Dendritic cell treated with granulocyte-macrophage colony-stimulating factor and Interleukin-4, amounts not matched to agents 40 ng/mL and 50 ng/mL, for 4 days (primary cell): ENCODE measurements around the gene SUPT6H.

Experiments used
- H3K27ac Mint-ChIP-seq: one replicate; pipeline ENCODE4 v1.8.0; 2022; ENCODE audit warnings: mild to moderate bottlenecking, mixed read lengths
- H3K27me3 Mint-ChIP-seq: one replicate; pipeline ENCODE4 v1.8.0; 2022; ENCODE audit warnings: mild to moderate bottlenecking, mixed read lengths
- H3K36me3 Mint-ChIP-seq: one replicate; pipeline ENCODE4 v1.8.0; 2022; ENCODE audit warnings: low read depth, mixed read lengths
- H3K4me1 Mint-ChIP-seq: one replicate; pipeline ENCODE4 v1.8.0; 2022; ENCODE audit warnings: low read depth, mixed read lengths
- H3K4me3 Mint-ChIP-seq: one replicate; pipeline ENCODE4 v1.8.0; 2022; ENCODE audit warnings: mild to moderate bottlenecking, moderate library complexity, mixed read lengths
- H3K9me3 Mint-ChIP-seq: one replicate; pipeline ENCODE4 v1.8.0; 2022; ENCODE audit warnings: mixed read lengths
- intact Hi-C: fragments of 100-400 bp; cut with micrococcal nuclease; formaldehyde crosslinking; loops from one replicate; pipeline ENCODE4 v1.15.0; 2022

SUPT6H gene

DNA sequence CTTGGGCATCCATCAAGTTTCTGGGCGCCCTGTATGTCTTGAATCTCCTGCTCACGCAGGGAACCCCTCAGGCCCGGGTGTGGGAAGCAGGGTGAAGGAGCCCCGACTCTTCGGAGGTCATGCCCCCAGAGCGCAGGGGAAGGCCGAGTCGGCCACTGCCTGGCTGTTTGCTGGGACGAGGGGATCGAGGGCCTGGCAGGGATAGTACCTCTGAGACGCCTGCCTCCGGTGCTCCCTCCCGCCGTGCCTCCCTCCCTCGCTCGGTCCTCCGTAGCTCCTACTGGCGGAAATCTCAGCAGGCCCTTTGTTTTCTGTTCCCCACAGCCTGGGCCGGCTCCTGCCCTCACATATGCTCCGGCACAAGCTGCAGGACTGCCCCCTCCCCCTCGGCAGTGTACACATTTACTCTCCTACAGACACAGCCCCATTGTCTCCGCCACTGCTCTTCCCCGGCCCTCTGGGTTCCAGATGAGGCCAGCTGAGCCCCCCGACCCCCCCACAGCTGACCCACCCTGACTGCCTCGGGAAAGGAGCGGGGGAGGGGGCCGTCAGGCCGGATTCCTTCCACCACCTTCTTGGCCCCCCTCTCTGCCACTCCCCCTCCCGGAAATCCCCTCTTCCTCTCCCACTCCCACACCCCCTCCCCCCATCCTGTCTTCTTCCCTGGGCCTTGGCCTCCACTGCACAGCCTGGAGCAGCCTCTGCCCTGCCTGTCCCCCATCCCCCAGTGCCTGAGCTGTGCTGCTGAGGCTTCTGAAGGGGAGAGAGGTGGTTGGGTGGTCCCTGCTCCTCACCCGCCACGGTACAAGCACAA, 83.2 kb downstream of the SUPT6H start:
- Mint-ChIP-seq H3K4me3 (peak overlapping the region; percentile 79), H3K4me1 (peaks cover 57% of the 10 kb centered on the region)

DNA sequence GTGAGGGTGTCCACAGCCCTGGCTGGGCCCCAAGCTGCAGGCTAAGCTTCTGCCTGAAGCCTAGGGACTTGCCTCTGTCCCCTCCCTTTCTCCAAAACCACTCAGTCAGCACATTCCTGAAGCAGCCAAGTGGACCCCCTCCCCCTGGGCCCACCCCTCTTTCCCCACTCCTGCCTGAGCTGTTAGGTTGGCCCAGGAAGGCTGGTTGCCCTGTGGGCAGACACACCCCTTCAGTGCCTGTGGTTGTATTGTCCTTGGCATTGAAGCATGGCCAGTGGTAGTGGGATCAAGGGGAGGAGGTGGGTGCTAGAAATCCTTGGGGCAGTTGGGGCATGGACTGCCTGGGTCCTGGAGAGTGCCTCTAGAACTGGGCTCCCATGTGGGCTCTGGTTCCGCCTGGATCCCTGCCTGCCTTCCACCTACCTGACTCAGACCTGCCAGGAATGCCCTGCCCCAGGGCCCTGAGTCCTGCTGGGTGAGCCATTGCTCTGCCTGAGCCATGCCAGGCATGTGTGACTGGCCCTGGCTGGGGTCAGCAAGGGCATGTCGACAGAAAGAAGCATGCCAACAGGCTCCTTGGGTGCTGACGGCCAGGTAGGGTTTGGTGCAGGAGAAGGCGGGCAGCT, 83.9 kb downstream of the SUPT6H start:
- Mint-ChIP-seq H3K27me3 (peaks cover 6% of the 10 kb centered on the region), H3K36me3 (peaks cover 36% of the 10 kb centered on the region), H3K9me3 (no peaks in the 10 kb centered on the region), H3K4me3 (peak overlapping the region; percentile 79), H3K27ac (no peak overlapping the region), H3K4me1 (peaks cover 54% of the 10 kb centered on the region)
- intact Hi-C loops, result no loop called here

More for the DNA sequence above, 83.2 kb downstream of the SUPT6H start:
- peaks cover 9% of the 10 kb centered on the region for H3K27me3 Mint-ChIP-seq
- H3K9me3 Mint-ChIP-seq, result no peaks in the 10 kb centered on the region
- intact Hi-C loops, result no loop called here
- peaks cover 36% of the 10 kb centered on the region for H3K36me3 Mint-ChIP-seq
- peak overlapping the region; percentile 85 for H3K27ac Mint-ChIP-seq

DNA sequence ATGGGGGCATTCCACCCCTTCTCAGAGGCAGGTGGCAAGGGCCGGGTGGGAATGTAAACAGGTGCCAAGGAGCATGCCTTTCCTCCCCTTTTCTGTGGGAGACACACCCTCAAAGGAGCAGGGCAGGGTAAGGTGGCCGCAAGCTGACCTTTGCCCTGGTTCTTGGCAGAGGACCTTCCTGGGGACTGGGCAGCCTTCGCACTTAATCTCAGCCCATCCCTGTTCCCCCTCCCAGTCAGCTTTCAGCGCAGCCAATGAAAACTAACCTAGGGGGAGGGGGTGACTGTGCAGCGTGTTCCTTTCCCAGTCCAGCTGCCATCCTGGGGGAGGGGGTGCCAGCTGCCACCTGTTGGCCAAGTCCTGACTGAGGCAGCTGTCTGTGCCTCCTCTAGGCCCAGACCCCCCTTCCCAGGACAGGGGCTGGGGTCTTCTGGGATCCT, 84.6 kb downstream of the SUPT6H start:
- Mint-ChIP-seq H3K4me3 (no peak overlapping the region), H3K4me1 (peaks cover 46% of the 10 kb centered on the region), H3K27ac (no peak overlapping the region), H3K27me3 (peaks cover 6% of the 10 kb centered on the region), H3K9me3 (no peaks in the 10 kb centered on the region), H3K36me3 (peaks cover 36% of the 10 kb centered on the region)
- intact Hi-C loops, result no loop called here

DNA sequence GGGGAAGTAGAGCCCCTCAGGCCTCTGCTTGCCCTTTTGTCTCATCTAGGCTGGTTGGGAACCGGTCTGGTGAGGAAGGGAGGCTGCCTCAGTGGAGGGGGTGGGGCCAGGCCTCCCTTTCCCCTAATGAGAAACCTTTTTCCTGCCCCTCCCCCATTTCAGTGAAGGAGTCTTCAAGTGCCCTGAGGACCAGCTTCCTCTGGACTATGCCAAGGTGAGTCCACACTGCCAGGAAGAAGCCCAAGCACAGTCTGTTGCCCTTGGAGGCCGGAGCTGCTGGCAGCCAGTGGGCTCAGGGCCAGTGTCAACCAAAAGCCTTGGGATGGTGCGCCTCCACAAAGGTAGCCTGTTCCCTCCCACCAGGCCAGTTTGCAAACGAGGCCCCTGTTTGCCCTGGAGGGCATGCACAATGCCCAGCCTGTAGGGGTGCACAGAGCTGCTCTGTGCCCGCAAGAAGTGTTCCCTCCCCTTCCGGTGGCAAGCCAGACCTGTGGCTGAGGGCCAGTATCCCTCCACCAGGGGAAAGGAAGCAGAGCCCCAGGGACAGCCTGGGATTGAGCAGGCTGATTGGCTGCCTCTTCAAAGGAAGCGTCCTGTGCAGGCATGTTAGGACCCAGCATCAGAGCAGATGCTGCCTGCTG, 85.2 kb downstream of the SUPT6H start:
- intact Hi-C loops, result no loop called here
- H3K4me3 Mint-ChIP-seq, result no peak overlapping the region
- no peak overlapping the region for H3K27ac Mint-ChIP-seq

DNA sequence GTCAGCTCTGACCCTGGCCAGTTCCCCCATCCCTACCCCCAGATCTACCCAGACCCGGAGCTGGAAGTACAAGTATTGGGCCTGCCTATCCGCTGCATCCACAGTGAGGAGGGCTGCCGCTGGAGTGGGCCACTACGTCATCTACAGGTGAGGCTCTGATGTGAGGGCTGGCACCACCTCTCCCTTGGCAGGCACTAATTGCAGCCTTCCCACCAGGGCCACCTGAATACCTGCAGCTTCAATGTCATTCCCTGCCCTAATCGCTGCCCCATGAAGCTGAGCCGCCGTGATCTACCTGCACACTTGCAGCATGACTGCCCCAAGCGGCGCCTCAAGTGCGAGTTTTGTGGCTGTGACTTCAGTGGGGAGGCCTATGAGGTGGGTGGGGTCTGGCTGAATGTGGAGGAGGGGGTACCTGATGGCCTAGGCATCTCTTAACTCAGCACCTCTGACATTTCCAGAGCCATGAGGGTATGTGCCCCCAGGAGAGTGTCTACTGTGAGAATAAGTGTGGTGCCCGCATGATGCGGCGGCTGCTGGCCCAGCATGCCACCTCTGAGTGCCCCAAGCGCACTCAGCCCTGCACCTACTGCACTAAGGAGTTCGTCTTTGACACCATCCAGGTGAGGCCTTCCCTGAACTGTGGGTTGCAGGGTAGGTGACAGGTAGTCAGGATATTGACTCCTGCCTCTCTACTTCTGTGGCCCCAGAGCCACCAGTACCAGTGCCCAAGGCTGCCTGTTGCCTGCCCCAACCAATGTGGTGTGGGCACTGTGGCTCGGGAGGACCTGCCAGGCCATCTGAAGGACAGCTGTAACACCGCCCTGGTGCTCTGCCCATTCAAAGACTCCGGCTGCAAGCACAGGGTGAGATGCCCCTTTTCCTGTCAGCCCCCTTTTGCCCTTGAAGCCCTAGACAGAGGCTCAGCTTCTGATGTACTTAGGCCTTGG, 86.1 kb downstream of the SUPT6H start:
- Mint-ChIP-seq H3K4me3 (no peak overlapping the region), H3K4me1 (peaks cover 32% of the 10 kb centered on the region), H3K27ac (no peak overlapping the region), H3K9me3 (no peaks in the 10 kb centered on the region), H3K36me3 (peaks cover 36% of the 10 kb centered on the region), H3K27me3 (peaks cover 6% of the 10 kb centered on the region)
- intact Hi-C loops, result no loop called here

More for the DNA sequence above, 85.2 kb downstream of the SUPT6H start:
- Mint-ChIP-seq H3K4me1 (peaks cover 41% of the 10 kb centered on the region), H3K36me3 (peaks cover 36% of the 10 kb centered on the region), H3K27me3 (peaks cover 6% of the 10 kb centered on the region), H3K9me3 (no peaks in the 10 kb centered on the region)

DNA sequence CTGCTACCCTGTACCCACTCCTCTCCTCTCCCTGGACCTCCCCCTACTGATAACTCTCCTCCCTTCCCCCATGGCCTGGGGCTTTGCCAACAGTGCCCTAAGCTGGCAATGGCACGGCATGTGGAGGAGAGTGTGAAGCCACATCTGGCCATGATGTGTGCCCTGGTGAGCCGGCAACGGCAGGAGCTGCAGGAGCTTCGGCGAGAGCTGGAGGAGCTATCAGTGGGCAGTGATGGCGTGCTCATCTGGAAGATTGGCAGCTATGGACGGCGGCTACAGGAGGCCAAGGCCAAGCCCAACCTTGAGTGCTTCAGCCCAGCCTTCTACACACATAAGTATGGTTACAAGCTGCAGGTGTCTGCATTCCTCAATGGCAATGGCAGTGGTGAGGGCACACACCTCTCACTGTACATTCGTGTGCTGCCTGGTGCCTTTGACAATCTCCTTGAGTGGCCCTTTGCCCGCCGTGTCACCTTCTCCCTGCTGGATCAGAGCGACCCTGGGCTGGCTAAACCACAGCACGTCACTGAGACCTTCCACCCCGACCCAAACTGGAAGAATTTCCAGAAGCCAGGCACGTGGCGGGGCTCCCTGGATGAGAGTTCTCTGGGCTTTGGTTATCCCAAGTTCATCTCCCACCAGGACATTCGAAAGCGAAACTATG, 87.0 kb downstream of the SUPT6H start:
- Mint-ChIP-seq H3K36me3 (peaks cover 36% of the 10 kb centered on the region), H3K27ac (no peak overlapping the region), H3K4me1 (peaks cover 29% of the 10 kb centered on the region), H3K4me3 (no peak overlapping the region), H3K9me3 (no peaks in the 10 kb centered on the region), H3K27me3 (peaks cover 6% of the 10 kb centered on the region)
- intact Hi-C loops, result no loop called here

DNA sequence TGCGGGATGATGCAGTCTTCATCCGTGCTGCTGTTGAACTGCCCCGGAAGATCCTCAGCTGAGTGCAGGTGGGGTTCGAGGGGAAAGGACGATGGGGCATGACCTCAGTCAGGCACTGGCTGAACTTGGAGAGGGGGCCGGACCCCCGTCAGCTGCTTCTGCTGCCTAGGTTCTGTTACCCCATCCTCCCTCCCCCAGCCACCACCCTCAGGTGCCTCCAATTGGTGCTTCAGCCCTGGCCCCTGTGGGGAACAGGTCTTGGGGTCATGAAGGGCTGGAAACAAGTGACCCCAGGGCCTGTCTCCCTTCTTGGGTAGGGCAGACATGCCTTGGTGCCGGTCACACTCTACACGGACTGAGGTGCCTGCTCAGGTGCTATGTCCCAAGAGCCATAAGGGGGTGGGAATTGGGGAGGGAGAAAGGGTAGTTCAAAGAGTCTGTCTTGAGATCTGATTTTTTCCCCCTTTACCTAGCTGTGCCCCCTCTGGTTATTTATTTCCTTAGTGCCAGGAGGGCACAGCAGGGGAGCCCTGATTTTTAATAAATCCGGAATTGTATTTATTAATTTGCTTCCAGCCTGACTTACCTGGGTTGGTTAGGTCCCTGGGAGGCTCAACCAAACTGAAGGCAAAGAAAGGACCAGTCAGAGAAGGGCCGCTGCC, 87.6 kb downstream of the SUPT6H start:
- Mint-ChIP-seq H3K27ac (no peak overlapping the region), H3K36me3 (peaks cover 36% of the 10 kb centered on the region), H3K27me3 (peaks cover 6% of the 10 kb centered on the region), H3K4me3 (no peak overlapping the region), H3K9me3 (no peaks in the 10 kb centered on the region), H3K4me1 (peaks cover 27% of the 10 kb centered on the region)
- intact Hi-C loops, result loop anchor here (1.0 kb wide), 1 partner anchor 22 kb away; no protein-coding TSS in a partner anchor

DNA sequence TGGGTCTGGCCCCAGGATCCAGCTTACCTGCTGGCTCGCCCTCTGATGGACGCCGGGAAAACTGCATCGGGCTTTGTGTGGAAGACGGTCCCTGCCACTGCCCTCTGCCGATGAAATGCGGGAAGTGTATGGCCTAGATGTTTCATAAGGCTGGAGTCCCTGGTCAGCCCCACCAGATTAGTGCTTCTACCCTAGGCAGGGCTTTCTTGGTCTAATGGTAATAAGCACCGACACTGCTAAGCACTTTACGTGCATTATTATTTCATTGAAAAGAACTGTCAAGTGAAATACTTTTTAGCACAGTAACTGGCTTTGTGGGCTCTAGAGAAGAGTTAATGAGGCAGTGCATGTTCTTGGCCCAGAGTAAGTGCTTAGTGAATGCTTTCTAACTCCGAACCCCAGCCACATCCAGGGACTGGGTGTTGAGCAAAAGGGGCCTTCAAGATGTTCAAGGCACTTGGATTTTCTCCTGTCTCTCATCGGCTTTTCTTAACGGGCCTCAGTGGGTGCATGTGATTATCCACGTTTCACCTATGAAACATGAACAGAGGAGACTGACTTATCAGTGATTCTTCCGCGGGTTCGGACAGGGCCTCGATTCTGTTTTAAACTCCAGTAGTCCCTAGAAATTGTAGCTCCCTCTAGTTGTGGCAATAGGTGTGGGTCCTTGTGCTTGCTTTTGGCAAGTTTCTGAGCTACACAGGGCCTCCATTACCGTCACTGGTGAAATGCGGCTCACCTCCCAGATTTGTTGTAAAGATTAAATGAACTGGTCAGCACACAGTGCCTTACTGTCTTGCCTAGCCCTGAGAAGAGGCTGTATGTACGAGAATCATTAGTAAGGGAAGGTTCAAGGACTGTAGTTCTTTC, 88.4 kb downstream of the SUPT6H start:
- Mint-ChIP-seq H3K36me3 (peaks cover 30% of the 10 kb centered on the region), H3K4me3 (no peak overlapping the region), H3K27me3 (no peaks in the 10 kb centered on the region), H3K27ac (no peak overlapping the region), H3K4me1 (peaks cover 19% of the 10 kb centered on the region), H3K9me3 (no peaks in the 10 kb centered on the region)
- intact Hi-C loops, result loop anchor here (1.0 kb wide), 1 partner anchor 23 kb away; no protein-coding TSS in a partner anchor

DNA sequence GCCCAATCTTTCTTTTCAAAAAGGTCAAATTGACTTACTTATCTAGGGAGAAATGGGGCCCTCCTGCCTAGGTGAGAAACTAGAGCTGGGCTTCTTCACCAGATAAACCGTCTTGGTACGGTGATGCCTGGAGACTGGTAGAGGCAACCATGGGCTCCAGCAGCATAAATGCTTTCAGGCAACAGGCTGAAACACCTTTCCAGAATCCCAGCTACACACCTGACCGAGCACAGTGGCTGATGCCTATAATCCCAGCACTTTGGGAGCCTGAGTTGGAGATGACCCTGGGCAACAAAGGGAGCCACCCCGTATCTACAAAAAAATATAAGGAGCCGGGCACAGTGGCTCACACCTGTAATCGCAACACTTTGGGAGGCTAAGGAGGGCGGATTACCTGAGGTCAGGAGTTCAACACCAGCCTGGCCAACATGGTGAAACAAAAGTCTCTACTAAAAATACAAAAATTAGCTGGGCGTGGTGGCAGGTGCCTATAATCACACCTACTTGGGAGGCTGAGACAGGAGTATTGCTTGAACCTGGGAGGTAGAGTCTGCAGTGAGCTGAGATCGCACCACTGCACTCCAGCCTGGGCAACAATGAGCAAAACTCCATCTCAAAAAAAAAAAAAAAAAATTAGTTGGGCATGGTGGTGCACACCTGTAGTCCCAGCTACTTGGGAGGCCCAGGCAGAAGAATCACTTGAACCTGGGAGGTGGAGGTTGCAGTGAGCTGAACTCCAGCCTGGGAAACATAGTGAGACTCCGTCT, 89.8 kb downstream of the SUPT6H start:
- Mint-ChIP-seq H3K36me3 (peaks cover 35% of the 10 kb centered on the region), H3K4me3 (no peak overlapping the region), H3K27me3 (no peaks in the 10 kb centered on the region), H3K27ac (no peak overlapping the region), H3K9me3 (no peaks in the 10 kb centered on the region), H3K4me1 (peaks cover 12% of the 10 kb centered on the region)
- intact Hi-C loops, result no loop called here
